ENCODE results near the gene HNF4A. TPM values are rescaled to one million over a fixed set of nuclear protein-coding genes. Genes with fewer than 3 reads are reported as not detected.
"Not testable (repeated sequence)": the region's sequence is repeated elsewhere in the genome, so short reads cannot be mapped to it uniquely, and the experiment has no call there.

HNF4A gene
- total RNA-seq (2014; rRNA removed; shearing (Covaris generic)): not detected in 2 replicates

- DNase-seq (ENCODE audit: low read depth): no peak
These were observed at the start of gene HNF4A for GRCh38 chr20:44355498-44356352. Gene HNF4A (plus strand): TSS chr20:44355699. CDS start chr20:44355805, 106 bp downstream.

DNA sequence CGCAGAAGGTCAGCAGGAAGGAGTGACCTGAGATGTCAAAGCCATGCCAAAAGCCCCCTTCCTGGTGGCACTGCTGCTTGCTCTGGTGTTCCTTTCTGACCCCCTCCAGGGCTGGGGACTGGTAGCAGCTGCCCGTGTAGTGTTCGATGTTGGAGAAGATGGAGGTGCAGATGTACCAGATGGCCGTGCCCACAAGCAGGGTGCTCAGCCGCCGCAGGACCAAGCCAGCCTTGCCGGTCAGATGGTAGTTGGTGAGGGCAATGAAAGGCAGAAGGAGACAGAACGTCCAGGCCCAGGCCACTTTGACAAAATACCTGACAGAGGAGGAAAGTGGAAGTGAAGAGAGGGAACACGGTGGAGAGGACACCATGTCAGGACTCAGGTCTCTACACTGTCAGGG lies 48.6 kb upstream of the HNF4A start:
- DNase-seq (ENCODE audit: low read depth): no peak

GRCh38 chr20:44309763-44310663 lies 45.5 kb upstream of the HNF4A start:
- peak; percentile 53 for DNase-seq (ENCODE audit: low read depth)

DNA sequence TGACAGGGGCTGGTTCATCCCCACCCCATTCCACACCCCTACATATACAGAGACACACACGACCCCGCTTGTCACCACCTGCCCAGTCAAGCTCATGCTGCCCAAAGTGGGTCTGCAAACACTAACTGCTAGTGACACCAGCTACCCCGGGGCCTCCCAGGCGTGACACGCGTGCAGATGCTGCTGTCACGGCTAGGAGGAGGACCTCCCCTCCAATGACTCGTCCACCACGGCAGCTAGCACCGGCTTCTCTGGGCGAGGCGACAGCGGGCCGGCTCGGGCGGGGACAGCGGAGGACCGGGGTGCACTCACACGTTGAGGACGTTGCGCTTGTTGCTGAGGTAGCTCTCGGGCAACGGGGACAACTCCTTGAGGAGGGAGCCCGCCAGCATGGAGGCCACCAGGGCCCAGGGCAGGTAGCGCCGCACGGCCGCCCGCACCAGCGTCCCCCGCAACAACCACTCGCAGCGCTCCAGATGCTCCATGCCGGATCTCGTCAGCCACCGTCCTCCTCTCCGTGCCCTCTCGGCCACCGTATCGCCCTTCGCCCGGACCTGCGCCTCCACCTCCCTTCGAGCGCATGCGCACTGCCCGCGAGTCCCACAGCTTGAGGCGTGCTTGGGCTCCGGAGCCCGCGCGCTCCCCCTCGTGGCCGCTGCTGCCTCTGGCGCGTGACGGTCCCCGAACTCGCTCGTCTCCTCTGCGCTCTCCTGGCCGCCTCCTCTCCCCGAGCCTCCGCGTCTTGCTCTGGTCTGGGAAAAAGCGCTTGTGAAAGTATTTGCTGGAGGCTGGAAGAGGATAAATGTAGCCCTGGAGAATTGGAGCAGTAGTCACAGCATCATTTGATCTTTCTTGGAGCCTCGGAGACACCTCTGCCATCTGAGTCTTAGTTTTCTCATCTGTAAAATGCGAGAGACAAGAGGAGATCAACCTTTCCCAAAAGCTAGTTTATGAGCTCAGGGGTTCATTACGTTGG lies 44.5 kb upstream of the HNF4A start, which contains the start of gene FITM2:
Gene FITM2, minus strand, starts transcription at position 539 of the 976 bp plus-strand sequence. Its CDS starts 54 bp downstream, at position 485.
- DNase-seq (ENCODE audit: low read depth): peak; percentile 97

DNA sequence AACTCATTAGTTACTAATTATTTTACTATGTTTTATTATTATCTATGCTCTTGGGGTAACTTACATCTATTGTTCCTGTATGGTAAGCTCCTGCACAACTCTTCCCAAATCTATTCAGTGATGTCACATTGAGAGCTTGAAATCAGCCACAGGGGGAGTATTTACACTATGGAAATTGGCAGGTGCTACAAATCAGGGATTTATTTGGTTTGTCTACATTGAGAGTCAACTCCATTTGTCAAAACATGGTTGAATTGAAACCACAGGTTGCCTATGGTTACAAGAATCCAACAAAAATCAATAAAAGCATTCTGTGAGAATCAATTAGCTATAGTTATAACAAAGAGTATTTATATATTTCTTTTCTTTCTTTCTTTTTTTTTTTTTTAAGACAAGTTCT lies 40.6 kb upstream of the HNF4A start:
- DNase-seq (ENCODE audit: low read depth): no peak

GRCh38 chr20:44319839-44320422 lies 35.6 kb upstream of the HNF4A start:
- peak; percentile 43 for DNase-seq (ENCODE audit: low read depth)

DNA sequence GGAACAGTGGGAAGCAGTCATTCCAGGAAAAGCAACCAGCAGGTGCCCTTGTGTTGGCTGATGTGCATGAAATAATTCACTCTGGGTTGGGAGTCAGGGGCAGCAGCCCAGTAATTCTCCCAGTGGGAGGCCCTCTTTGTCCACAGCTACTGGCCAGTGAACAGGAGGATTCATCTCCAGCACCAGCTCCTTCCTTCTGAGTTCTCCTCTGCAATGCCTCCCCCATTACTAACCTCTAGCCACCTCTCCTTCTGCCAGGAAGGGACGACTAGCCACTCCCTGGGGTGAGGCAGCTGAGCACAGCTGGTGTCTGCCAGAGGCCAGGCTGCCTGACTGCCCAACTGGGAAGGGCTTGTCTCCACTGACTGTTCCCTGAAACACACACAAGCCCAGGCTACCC lies 31.2 kb upstream of the HNF4A start:
- DNase-seq (ENCODE audit: low read depth): peak; percentile 25

- DNase-seq (ENCODE audit: low read depth): no peak
These were observed 28.9 kb upstream of the HNF4A start for GRCh38 chr20:44326391-44327159.

DNA sequence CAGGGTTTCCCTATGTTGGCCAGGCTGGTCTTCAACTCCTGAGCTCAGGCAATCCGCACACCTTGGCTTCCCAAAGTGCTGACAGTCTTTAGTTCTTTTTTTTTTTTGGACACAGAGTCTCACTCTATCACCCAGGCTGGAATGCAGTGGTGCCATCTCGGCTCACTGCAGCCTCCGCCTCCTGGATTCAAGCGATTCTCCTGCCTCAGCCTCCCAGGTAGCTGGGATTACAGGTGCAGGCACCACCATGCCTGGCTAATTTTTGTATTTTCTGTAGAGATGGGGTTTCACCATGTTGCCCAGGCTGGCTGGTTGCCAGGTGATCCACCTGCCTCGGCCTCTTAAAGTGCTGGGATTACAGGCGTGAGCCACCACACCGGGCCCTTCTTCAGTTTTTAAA lies 27.8 kb upstream of the HNF4A start:
- not testable (repeated sequence) for DNase-seq (ENCODE audit: low read depth)

- DNase-seq (ENCODE audit: low read depth): no peak
These were observed 27.1 kb upstream of the HNF4A start for GRCh38 chr20:44328428-44328827.

GRCh38 chr20:44331201-44331600 lies 24.3 kb upstream of the HNF4A start:
- DNase-seq (ENCODE audit: low read depth): no peak

DNA sequence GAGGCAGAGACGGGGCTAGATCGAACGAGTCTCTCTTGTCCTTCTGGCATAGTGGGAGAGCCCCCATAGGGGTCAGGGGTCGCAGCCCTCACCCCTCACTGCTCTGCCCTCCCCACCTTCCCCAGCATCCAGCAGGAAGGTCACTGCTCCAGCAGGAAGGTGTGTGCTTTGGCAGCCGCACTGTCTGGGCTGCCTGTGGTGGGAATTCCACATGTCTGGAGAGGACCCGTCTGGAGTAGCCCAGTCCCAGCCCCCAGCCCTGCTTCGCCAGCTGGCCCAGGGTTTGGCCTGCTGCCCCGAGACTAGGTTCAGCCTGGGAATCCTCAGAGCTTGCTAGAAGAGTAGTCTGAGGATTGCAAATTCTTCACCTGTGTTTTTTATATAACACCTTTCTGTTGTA lies 21.2 kb upstream of the HNF4A start:
- DNase-seq (ENCODE audit: low read depth): no peak

GRCh38 chr20:44334709-44335108 lies 20.8 kb upstream of the HNF4A start:
- no peak for DNase-seq (ENCODE audit: low read depth)

- no peak for DNase-seq (ENCODE audit: low read depth)
These were observed 19.8 kb upstream of the HNF4A start for GRCh38 chr20:44335675-44336074.

- no peak for DNase-seq (ENCODE audit: low read depth)
These were observed 19.4 kb upstream of the HNF4A start for GRCh38 chr20:44336086-44336485.

- DNase-seq (ENCODE audit: low read depth): no peak
These were observed 18.6 kb upstream of the HNF4A start, which contains the start of gene R3HDML for GRCh38 chr20:44336725-44337380. Gene R3HDML (plus strand): TSS chr20:44337043. CDS start chr20:44337158, 115 bp downstream.

DNA sequence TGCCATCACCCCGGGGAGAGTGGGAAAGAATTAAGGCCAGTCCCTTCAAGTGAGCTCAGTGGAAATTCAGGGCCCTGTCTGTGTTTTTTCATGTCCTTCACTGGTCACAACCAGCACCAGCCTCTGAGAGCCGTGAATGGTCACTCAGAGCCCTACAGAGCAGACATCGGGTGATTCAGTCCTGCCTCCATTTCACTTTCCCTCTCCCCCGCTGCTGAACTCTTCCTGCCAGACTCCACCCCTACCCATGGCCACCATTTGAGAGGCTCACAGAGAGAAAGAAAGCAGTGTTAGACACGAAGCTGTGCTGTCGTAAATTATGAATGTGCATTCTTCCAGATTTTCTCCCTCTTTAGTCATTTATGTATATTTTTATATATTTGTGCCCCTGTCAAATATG lies 13.3 kb upstream of the HNF4A start:
- DNase-seq (ENCODE audit: low read depth): peak; percentile 51

- DNase-seq (ENCODE audit: low read depth): no peak
These were observed 12.3 kb upstream of the HNF4A start for GRCh38 chr20:44343162-44343675.

GRCh38 chr20:44344723-44345122 lies 10.8 kb upstream of the HNF4A start:
- no peak for DNase-seq (ENCODE audit: low read depth)

Measured in M059J (cell line).